Tibial nerve (tissue), 4 donors: ENCODE results near the gene ARL5B.

Experiments
- EP300 ChIP-seq, 2 donors: sonication (generic); formaldehyde crosslinking; IDR thresholded peaks; one replicate each; pipeline ENCODE4 v1.6.1; 2017; ENCODE audit warnings: antibody characterized with exemption in 2 of 2, mild to moderate bottlenecking in 1 of 2
- POLR2A ChIP-seq, 2 donors: fragments of 450-650 bp; IDR thresholded peaks; one replicate each; pipeline ENCODE4 v1.6.1; 2017; ENCODE audit warnings: antibody characterized with exemption in 2 of 2, mild to moderate bottlenecking in 2 of 2, moderate library complexity in 2 of 2
- TF ChIP-seq, protein P1 (sequence below), 5 experiments: fragments of 200-600 bp in 3 of 5; fragments of 450-650 bp in 2 of 5; sonication (generic) in 3 of 5; IDR thresholded peaks; one replicate each; pipeline ENCODE4 v1.5.1; 2016 to 2019; ENCODE audit warnings: antibody characterized with exemption in 5 of 5, mild to moderate bottlenecking in 3 of 5, moderate library complexity in 2 of 5

DNA sequence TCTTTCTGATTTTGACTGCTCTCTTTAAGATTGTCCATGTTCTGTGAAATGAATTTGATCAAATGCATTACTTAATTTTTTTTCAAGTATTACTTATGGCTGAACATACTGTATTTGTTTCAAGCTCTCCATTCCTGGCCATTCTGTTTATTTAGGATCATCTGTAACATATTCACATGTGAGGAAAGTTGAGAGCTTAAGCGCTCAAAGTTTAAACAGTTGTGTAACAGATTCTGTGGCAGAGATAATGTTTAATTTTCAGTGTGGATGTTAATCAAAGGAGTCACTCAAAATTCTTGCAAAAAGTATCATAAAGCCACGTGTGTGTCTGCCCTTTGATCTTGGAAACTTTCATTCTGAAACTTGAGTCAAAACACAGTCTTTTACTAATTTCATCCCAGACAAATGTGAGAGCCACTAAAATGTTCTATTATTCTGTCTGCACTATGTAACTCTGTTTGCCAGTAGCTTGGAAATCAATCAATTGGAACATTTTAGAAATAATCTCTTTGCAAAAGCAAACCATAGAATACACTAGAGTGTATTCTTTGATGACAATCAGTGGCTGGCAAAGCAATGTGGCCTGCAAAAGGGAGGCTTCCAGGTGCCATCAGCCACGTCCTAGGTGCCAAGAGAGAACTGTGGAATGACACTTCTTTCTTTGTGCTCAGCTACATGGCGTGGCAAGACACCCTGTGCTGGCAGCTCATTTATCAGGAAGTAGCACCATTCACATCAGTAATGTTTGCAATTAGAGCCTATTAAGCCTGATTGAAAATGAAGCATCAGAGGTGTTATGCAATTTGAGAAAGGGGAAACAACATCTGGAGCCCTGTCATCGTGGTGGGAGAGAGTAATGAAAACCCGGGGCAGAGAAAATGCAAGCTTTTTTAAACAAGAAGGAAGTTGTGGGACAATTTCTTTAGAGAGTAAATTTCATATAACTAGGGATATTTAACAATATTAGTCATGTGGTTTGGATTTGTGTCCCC, 40.9 kb downstream of the ARL5B start:
- TF ChIP-seq, protein P1, sequence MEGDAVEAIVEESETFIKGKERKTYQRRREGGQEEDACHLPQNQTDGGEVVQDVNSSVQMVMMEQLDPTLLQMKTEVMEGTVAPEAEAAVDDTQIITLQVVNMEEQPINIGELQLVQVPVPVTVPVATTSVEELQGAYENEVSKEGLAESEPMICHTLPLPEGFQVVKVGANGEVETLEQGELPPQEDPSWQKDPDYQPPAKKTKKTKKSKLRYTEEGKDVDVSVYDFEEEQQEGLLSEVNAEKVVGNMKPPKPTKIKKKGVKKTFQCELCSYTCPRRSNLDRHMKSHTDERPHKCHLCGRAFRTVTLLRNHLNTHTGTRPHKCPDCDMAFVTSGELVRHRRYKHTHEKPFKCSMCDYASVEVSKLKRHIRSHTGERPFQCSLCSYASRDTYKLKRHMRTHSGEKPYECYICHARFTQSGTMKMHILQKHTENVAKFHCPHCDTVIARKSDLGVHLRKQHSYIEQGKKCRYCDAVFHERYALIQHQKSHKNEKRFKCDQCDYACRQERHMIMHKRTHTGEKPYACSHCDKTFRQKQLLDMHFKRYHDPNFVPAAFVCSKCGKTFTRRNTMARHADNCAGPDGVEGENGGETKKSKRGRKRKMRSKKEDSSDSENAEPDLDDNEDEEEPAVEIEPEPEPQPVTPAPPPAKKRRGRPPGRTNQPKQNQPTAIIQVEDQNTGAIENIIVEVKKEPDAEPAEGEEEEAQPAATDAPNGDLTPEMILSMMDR (IDR thresholded peaks at IDR 0.05): no peak
- no peak for TF ChIP-seq POLR2A (IDR thresholded peaks at IDR 0.05)
- TF ChIP-seq EP300 (IDR thresholded peaks at IDR 0.05): no peak
